A673 (cell line): ENCODE data around the gene RNF121. TPM values are rescaled to one million over a fixed set of nuclear protein-coding genes. Genes with fewer than 3 reads are reported as not detected.
A peak's percentile ranks its signal among the peaks of the same experiment; 100 is the strongest.

Experiments
- BruUV-seq: library from RNA; stranded (reverse); fragments of 400-500 nt; replicated peaks from 2 replicates; lab custom pipeline; 2021; lab: Mats Ljungman, UMichigan
- CTCF ChIA-PET: fragments of 300-600 bp; sonication (Branson Sonifier 250); formaldehyde crosslinking; loops from one replicate; lab custom pipeline; 2022; ENCODE audit warnings: antibody characterized with exemption; lab: Charles Lee
- POLR2A ChIA-PET: fragments of 300-600 bp; sonication (Branson Sonifier 250); formaldehyde crosslinking; loops from one replicate; lab custom pipeline; 2022; ENCODE audit warnings: antibody characterized with exemption; ENCODE audit not compliant: low non-redundant PET; lab: Charles Lee
- DNase-seq: peaks from one replicate; pipeline ENCODE4 v3.0.0-alpha.2; 2015; ENCODE audit warnings: low spot score
- H3K27ac ChIP-seq: fragments of 200-600 bp; sonication (generic); 2 replicates; pipeline ENCODE4 v1.5.1; 2016; ENCODE audit warnings: mixed run types, low read depth, mild to moderate bottlenecking, mixed read lengths, antibody characterized with exemption, low read length; ENCODE audit not compliant: poor library complexity, severe bottlenecking
- H3K27me3 ChIP-seq: fragments of 200-600 bp; sonication (generic); replicated peaks from 2 replicates; pipeline ENCODE4 v1.6.1; 2017; ENCODE audit warnings: mixed run types, low read depth, mild to moderate bottlenecking, mixed read lengths, antibody characterized with exemption, low read length; ENCODE audit not compliant: insufficient read depth, poor library complexity
- H3K36me3 ChIP-seq: fragments of 200-600 bp; sonication (generic); 2 replicates; pipeline ENCODE4 v1.6.1; 2016; ENCODE audit warnings: mixed run types, mild to moderate bottlenecking, mixed read lengths, antibody characterized with exemption, low read length; ENCODE audit not compliant: insufficient read depth, poor library complexity, severe bottlenecking
- H3K4me1 ChIP-seq: fragments of 200-600 bp; sonication (generic); 2 replicates; pipeline ENCODE4 v1.6.1; 2017; ENCODE audit warnings: mixed run types, mild to moderate bottlenecking, mixed read lengths, antibody characterized with exemption, low read length; ENCODE audit not compliant: insufficient read depth, poor library complexity, severe bottlenecking
- H3K4me3 ChIP-seq: fragments of 200-600 bp; sonication (generic); 2 replicates; pipeline ENCODE4 v1.5.1; 2016; ENCODE audit warnings: low read depth, mixed run types, mild to moderate bottlenecking, mixed read lengths, low read length; ENCODE audit not compliant: poor library complexity, severe bottlenecking
- H3K9me3 ChIP-seq: fragments of 200-600 bp; sonication (generic); 2 replicates; pipeline ENCODE4 v1.6.1; 2016; ENCODE audit warnings: mixed run types, low read depth, mild to moderate bottlenecking, mixed read lengths, antibody characterized with exemption, low read length; ENCODE audit not compliant: poor library complexity, severe bottlenecking
- CTCF ChIP-seq: fragments of 300-800, 200-600 bp; sonication (generic); conservative IDR thresholded peaks from 2 replicates; pipeline ENCODE4 v1.5.1; 2017; ENCODE audit warnings: low read depth, mild to moderate bottlenecking, antibody characterized with exemption, low read length, moderate library complexity, mixed read lengths
- EZH2 ChIP-seq: fragments of 200-600 bp; sonication (generic); IDR thresholded peaks from 2 replicates; pipeline ENCODE4 v1.6.1; 2017; ENCODE audit warnings: borderline replicate concordance, low read depth, mild to moderate bottlenecking, mixed read lengths, antibody characterized with exemption, low read length; ENCODE audit not compliant: poor library complexity, severe bottlenecking
- intact Hi-C: fragments of 100-400 bp; cut with micrococcal nuclease; formaldehyde crosslinking; loops from one replicate; pipeline ENCODE4 v1.10.0; 2022; ENCODE audit not compliant: unreplicated experiment
- total RNA-seq: library from RNA; stranded (reverse); gene quantifications from 2 replicates; pipeline ENCODE4 v1.2.3, GENCODE V29; 2021

RNF121 gene
- total RNA-seq, 1 experiment from 2014 or later = 59.1 TPM

- H3K27me3 ChIP-seq = no peaks in the 10 kb centered on the region
- peaks cover 5% of the 10 kb centered on the region for H3K36me3 ChIP-seq
- TF ChIP-seq EZH2 = no peak
- no peak for TF ChIP-seq CTCF
- intact Hi-C loops = no loop called here
- no TSS peak for BruUV-seq
- ChIA-PET POLR2A (interaction anchor here (0.6 kb wide), 1 partner anchor 10 kb away, joined by 4 read pairs; no protein-coding TSS in a partner anchor), CTCF (no interaction called here)
- no peak overlapping the region for H3K27ac ChIP-seq
- no peak for DNase-seq
- H3K9me3 ChIP-seq = no peaks in the 10 kb centered on the region
- H3K4me3 ChIP-seq = no peak overlapping the region
- H3K4me1 ChIP-seq = no peaks in the 10 kb centered on the region
Observed at GRCh38 chr11:71955898-71956456, 27.1 kb downstream of the RNF121 start.

- no peak overlapping the region for H3K4me3 ChIP-seq
- peak; percentile 9 for DNase-seq
- ChIA-PET POLR2A (no interaction called here), CTCF (no interaction called here)
- H3K27ac ChIP-seq = peak overlapping the region; percentile 3
- H3K36me3 ChIP-seq = peaks cover 26% of the 10 kb centered on the region
- H3K9me3 ChIP-seq = peaks cover 4% of the 10 kb centered on the region
- intact Hi-C loops = no loop called here
- TF ChIP-seq EZH2 = no peak
- peaks cover 11% of the 10 kb centered on the region for H3K4me1 ChIP-seq
- BruUV-seq = no TSS peak
- no peaks in the 10 kb centered on the region for H3K27me3 ChIP-seq
Observed at GRCh38 chr11:71962428-71963038, 33.7 kb downstream of the RNF121 start.

- H3K9me3 ChIP-seq = peaks cover 4% of the 10 kb centered on the region
- no peak overlapping the region for H3K27ac ChIP-seq
- BruUV-seq = no TSS peak
- intact Hi-C loops = no loop called here
- no peaks in the 10 kb centered on the region for H3K27me3 ChIP-seq
- ChIA-PET POLR2A (no interaction called here), CTCF (no interaction called here)
- no peak overlapping the region for H3K4me3 ChIP-seq
- no peak for DNase-seq
- peaks cover 11% of the 10 kb centered on the region for H3K4me1 ChIP-seq
- TF ChIP-seq CTCF (no peak), EZH2 (no peak)
- H3K36me3 ChIP-seq = peaks cover 26% of the 10 kb centered on the region
Observed at GRCh38 chr11:71963468-71963867, 34.6 kb downstream of the RNF121 start.
